Measurements from ENCODE around the gene LRFN4.

The LRFN4 gene

DNA sequence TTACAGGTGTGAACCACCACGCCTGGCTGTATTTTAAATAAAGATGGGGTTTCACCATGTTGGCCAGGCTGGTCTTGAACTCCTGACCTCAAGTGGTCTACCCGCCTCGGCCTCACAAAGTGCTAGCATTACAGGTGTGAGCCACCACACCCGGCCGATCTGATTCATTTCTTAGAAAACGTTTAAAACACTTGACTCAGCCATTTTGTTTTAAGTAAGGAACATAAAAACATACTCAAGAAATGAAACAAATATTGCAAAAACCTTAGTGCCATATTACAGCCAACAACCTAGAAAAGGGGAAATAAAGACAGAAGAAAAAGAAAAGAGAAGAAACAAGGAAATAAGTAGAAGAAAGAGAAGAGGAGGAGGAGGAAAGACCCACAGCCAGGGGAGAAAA, 17.4 kb downstream of the LRFN4 start:
- DNase-seq = no peak

DNA sequence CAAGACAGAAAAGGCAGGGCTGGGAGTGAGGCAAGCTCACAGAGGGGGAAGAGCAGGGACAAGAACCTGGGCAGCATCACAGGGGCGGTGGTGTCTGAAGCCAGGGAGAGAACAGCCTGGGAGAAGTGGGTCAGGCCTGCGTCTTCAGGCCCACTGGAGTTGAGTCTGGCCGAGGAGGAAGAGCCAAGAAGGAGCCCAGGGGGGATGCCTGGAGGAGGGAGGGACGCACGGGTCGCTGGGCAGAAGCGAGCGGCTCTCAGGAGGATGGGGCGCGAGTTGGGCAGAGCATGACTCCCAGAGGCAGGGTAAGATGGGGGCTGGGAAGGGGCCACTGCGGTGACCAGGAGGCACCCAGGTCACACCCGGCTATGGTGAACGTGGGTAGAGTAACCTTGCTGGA, 18.5 kb downstream of the LRFN4 start:
- DNase-seq = no peak

DNA sequence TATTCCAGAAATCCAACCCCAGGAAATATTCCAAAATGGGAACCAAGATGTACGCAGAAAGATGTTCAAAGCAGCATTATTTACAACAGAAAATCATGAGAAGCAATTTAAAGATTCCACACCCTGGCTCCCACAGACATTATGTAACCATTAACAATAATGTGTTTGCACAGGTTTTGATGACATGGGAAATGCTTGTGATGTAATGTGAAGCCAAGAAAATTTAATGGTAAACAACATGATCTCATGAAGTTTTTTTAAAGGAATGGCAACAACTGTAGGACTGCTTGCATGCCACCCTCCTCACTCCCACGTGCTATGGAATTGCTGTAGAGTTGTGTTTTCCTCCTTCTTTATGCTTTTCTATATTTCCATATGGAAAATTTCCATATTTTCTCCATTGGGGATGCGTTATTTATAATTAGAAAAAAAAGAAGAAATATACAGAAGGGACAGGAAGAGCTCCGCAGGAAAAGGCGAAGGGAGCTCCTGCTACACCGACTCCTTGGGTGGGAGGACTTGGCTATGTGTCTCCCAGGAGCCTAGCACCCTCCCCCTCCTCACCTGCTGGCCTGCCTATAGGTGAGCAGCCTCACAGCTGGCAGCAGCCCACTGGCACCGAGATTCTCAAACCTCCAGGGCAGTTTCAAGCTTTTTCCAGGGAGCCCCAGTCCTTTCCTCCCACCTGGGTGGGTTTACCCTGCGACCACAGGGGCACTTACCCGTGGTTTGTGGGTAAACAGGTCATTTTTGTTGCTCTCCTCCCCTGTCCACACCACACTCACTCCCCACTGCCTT, 20.9 kb downstream of the LRFN4 start:
- no peak for DNase-seq

DNA sequence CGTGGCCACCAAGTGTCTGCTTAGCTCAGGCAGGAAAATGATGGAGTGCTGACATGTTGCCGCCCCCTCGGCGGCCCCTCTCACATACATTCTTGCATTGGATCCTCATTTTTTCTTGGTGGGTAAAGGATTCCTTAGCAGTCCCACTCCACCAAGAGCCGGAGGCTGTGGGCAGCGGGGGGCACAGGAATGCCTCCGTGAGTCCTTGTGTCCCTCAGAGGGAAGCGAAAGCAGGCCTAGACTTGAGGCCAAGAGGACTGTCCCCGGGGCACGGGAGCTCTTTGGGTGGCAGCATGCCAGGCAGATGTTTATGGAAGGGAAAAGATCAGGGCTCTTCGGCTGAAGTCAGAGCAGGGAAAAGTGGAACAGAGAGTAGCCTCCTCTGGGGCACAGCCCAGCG, 21.6 kb downstream of the LRFN4 start:
- DNase-seq = no peak

DNA sequence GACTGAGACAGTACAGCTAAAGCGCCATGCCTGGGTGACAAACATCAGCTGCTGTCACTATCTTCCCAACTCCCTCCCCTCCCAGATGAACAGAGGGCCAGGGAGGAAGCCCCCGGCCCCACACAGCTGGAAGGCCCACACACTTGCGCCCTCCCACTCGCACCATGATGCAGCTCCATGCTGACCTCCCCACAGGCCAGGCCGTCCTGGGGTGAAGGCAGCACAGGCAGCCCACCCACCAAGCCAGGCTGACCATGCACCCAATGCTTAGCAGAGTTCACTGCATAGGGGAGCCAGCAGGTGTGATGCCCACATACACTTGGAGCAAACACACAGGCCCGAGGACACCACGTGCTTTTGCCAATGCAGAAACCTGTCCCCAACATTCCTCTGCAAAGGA, 22.1 kb downstream of the LRFN4 start:
- DNase-seq = no peak

DNA sequence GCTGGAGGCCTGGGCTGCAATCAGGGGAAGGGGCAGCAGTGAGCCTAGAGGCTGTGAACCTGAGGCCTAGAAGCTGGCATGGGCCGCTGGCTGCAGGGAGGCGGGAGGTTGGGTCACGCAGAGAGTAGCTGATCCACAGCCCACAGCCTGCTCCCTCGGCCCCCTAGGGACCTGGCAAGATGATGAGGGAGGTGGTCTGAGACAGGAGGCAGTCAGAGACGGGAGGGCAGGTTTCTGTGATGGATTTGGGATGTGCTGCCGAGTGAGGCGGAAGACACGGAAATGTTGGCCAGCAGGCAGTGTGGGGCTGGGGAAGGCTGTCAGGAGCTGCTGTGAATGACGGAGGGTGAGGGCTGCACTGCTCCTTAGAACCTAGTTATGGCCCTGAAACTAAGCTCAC, 22.7 kb downstream of the LRFN4 start:
- DNase-seq = no peak

DNA sequence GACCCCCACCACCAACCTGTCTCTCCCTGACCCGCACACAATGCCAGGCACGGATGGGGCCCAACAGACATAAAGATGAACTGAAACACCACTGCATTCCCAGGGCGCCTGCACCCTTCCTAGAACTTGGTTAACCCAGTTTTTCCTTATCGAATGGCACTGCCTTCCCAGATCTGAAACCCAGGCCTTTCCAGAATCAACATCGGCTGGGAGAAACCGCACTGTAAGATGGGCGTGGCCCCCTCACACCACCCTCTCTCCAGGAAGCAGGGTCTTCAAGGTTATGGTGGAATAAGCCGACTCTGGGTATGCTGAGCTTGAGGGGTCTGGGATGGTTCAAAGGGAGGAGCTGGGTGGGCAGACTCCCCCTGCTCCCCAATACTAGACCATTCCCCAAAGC, 23.1 kb downstream of the LRFN4 start:
- no peak for DNase-seq

DNA sequence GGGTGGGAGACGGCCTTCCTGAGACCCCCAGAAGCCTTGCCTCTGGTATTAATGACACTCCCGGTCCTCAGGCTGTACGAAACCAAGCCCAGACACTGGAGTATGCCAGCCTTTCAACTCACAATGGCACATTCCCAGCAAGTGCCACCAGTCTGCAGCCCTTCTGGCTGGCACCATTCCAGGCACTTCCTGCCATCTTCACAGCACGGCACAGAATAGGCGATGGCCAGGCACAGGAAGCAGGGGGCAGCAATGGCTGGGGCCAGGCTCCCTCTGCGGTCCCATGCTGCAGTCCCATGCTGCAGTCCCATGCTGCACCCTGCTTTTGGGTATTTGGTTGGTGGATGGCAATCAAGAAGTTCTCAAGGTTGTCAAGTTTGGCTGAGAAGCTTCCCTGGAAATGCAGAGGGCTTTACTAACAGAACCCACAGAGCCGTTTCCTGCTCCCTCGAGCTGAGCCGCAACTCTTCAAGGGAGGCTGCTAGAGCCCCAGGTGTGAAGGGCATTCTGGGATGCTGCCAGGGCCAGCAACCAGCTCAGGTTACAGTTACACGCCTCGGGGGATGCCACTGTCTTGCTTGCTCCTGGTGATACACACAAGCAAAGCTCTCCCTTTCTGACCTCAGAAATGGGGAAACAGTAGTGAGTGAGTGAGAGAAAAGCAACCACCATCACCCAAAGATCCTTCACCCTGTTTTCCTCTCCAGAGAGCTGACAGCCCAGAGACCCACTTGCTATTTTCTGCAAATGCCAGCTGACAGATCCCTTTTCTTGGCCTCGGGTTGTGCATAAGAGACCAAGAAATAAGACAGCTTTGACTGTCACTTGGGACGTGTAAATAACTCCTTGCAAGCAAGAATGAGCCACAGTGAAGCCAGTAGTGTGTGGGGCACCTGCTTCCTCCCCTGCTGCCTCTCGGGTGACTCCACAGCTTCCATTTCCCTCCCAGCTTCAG, 23.9 kb downstream of the LRFN4 start:
- no peak for DNase-seq

DNA sequence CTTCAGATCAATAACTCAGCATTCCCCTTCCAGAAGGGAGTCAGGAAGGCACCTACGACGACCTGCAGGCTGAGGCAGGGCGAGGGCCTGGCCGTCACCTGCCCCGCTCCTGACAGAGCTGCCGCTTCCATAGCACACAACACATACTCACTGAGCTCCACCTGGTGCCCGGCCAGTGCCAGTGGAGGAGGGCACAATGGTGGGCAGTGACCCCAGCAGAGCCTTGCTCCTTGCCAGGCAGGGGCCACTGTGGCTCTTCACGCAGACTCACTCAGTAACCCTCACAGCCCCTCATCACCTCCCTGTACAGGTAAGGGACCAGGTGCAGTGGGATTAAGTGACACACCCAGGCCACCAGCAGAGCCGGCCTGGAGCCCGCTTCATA, 24.6 kb downstream of the LRFN4 start:
- DNase-seq = no peak

DNA sequence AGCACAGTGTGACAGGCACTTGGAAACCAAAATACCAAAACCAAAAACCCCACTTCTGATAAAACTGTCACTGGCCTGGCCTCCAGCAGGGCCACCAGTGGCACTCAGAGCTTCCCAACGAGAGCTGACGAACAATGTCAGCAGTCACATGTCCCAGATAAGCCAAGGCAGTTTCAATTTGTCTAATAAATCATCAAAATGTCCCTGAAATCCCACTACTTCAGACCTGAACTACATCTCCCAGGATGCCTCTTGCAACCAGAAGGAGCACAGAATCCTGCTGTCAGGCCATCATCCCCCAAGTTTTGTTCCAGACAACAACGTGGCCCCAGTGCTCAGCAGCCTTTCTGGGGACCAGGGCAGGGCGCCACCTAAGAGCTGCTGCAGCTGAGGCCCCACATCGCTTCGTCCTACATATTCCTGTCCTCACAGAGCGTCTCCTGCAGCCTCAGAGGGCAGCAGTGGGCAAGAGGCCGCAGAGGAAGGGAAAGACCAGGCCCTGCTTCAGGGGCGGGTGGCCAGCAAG, 25.1 kb downstream of the LRFN4 start:
- no peak for DNase-seq

DNA sequence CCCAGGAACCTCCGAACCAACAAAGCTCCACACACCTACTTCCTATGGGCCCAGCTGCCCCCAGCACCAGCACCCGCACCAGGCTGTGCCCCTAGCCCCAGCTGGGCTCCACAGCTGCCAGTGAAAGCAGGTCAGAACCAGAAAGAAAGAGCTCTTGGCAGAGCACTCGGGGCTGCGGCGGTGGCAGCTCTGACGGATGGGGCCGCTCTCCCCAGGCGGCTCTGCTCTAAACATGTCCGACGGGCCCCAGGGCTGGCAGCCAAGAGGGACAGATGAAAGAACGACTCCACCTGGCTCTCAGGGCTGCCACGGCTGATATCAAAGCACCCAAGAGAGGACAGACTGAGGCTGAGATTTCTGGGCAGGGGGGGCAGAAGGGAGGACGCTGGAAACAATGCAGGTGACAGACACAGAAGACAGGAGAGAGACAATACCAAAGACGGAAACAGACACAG, 25.7 kb downstream of the LRFN4 start:
- no peak for DNase-seq

DNA sequence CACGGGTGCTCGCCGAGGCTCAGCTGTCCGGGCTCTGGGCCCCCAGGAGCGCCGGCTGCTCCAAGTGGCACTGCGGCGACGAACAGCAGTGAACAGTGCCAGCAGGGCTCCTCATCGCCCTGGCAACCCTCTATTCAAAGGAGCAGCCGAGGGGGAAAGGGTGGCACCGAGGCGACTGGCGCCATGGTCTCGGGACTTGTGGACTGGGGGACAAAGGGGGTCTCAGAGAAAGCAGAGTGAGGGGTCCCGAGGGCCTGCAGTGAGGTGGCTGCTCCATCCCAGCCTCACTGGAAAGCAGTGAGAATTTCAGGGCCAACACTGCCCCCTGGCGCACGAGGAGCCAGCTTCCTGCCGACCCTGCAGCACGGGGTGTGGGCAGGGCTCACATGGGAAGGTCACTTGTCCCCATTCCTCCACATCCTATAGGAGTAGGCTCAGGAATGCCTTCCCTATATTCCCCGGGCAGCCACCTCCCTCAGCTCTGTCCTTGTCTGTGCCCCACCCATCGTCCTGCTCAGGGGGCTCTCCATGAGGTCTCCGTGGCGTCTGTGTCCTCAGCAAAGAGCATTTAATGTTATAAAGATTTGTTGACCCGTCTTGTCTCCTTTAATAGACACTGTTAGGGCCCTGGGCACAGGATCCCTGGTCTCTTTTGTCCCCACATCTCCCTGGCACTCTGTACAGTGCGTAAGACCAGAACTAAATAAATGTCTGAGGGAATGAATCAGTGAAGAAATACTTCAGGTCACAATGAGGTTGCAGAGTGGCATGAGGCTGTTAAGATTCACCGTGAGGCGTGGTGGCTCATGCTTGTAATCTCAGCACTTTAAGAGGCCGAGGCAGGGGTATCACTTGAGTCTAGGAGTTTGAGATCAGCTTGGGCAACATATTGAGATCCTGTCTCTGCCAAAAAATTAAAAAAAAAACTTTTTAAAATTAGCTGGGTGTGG, 26.4 kb downstream of the LRFN4 start:
- DNase-seq = peak; percentile 41

DNA sequence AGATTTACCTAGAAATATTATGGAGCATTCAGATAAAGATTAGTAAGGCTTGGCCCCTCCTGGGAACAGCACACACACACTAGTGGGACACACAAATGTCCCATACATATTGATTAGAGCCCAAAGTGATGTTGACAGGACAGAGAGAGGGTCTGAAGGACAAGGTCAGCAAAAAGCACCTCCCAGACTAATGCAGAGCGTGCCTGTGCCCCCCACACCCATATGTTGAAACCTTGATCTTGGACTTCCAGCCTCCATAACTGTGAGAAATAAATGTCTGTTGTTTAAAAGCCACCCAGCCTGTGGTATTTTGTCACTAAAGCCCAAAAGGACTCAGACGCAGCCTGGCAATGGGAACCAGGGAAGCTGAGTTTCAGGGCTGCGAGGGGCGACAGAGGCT, 27.6 kb downstream of the LRFN4 start:
- no peak for DNase-seq

DNA sequence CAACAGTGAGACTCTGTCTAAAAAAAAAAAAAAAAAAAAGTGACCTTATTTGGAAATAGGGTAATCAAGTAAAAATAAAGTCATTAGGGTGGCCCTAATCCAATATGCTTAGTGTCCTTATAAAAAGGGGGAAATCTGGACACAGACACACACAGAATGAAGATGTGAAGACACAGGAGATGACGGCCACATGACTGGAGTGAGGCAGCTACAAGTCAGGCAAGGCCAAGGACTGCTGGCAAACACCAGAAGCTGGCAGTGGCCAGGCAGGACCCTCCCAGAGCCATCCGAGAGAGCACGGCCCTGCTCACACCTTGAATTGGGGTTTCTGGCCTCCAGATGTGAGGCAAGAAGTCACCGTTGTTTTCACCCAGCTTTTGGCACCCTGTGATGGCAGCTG, 28.6 kb downstream of the LRFN4 start:
- no peak for DNase-seq

DNA sequence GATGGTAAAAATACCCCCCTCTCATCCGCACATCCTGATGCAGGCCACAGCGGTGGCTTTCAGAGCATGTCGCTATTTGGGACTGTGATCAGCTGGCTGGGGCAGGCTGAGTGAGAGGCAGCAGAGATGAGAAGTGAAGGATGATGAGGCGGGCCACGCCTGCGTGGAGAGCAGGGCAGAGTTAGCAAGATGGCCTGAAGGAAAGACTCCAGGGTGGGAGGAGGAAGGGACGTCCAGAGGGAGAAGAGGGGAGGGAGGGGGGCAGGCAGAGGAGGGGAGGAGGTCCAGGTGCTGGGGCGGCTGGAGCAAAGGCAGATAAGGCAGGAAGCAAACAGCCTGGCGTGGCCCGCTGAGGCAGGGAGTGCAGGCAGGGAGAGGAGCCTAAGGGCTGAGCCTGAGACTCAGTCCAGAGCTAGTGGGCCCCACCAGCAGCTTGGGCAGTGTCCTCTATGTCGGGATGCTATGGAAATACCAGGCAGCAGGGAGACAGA, 29.1 kb downstream of the LRFN4 start:
- DNase-seq = no peak

DNA sequence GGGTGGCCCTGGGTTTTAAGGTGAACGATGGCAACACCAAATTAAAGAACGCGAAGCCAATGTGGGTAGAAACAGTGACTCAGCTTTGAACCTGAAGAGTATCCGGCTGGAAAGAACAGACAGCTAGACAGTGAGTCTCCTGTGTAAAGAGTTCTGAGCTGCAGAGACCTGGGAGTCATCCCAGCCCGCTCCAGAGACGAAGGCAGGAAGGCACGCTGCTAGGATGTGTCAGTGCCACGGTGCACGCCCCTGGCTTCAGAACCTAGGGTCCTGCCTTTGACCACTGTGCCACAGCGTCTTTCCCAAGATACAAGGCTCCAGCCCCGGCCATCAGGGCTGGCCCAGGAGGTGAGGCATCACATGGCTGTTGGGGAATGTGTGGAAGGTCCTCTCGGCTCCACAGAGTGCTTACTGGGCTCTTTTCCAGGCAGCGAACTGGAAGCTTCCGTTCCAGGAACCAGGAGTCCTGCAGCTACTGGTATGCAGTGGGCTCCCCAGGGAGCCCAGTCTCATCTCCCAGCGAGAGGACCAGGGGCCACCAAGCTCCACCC, 29.9 kb downstream of the LRFN4 start:
- DNase-seq = no peak

DNA sequence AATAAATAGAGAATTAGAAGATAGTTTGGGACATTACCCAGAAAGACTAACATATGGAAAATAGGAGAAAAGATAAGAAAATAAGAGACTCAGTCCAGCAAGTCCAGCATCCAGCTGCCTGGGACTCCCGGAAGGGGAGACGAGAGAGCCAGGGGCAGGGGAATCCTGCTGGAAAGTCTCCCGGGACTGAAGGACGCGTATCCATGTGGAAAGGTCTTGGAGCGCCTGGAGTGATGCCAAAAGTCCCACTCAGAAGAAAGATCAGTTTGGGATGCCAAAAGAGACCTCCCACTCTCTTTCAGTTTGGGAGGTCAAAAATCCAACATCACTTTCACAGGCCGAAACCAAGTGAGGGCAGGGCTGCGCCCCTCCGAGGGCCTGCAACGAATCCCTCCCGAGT, 30.7 kb downstream of the LRFN4 start:
- no peak for DNase-seq

DNA sequence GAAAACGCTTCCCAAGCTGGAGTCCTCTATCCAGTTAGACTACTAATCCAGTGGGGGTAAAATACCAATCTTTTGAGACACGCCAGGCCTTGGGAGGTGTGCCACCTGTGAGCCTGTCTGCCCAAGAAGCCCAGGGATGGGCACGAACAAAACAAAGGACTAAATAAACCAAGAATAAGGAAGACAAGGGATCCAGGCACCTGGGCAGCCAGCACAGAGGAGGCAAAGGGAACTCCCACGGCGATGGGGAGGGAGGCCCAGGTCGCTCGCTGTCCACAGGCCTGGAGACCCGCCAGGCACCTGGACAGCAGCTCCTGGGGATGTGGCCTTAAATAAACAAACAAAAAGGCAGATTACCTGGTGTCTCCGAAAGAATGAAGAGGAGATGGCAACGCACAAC, 31.4 kb downstream of the LRFN4 start:
- no peak for DNase-seq

DNA sequence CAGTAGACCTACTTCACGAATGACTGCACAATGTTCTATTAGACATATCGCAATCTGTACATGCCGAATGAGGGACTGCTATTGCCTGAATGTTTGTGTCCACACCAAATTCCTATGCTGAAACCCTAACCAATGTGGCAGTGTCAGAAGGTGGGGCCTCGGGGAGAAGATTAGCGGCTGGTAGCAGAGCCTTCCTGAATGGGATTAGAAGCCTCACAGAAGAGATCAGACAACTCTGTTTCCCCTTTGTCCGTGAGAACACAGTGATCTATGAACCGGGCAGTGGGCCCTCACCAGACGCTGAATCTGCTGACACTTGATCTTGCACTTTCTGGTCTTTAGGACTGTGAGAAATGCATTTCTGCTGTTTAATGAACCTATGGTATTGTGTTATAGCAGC, 33.1 kb downstream of the LRFN4 start:
- DNase-seq = no peak

DNA sequence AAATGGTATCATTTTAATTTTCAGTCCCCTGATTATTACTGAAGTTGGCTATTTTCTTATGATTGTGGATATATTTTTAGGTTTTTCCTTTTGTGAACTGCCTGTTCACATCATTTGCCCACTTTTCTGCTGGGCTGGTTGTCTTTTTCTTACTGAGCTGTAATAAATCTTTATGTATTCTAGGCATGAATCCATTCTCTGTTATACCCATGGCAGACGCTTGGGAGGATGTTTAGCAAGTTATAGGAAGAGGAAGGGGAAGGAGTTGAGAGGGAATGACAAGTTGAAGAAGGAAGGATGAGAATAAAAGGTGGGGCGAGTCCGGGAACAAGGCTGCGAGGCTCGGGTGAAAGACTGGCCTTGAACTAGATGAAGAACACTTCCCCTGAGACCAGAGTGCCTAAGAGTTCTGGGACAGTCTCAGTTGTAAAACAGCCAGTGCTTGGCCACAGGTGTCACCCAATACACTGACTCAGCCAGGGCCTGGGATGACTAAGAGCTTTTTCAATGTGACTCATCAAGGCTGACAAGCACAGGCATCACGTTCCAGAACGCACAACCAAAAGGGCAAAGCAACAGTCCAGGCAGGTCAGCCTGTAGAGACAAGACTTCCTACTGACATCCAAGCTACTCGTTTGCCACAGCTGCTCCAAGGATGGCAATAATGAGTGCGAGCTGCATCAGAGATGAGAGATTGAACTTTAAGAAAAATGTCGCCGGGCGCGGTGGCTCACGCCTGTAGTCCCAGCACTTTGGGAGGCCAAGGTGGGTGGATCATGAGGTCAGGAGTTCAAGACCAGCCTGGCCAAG, 35.2 kb downstream of the LRFN4 start:
- no peak for DNase-seq

DNA sequence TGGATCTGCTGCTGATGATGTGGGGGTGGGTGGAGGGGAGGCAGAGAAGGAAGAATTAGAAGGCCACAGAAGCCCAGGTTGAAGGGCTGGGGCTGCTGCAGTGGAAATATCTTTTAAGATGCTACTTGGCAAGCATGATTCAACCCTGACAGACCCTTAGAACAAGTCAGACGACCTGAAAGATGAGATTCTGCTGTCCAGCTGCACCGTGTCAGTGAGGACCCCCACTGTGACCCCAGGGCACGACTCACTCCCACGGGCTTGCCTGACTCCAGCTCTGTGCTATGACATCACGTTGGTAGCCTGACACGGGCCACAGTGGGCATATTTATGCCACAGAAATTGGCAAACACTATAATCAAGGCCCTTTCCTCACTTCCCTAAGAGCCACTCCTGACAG, 36.0 kb downstream of the LRFN4 start:
- DNase-seq = no peak

Measured in effector CD8-positive, alpha-beta T cell (primary cell).